Hepatocyte (in vitro differentiated cells): ENCODE measurements around the gene SDK1.

Experiments used
- EZH2 ChIP-seq: fragments of 200-600 bp; sonication (generic); IDR thresholded peaks from 2 replicates; pipeline ENCODE4 v1.6.1; 2016; ENCODE audit warnings: antibody characterized with exemption, mild to moderate bottlenecking, borderline replicate concordance
- EZH2phosphoT487 ChIP-seq: fragments of 200-600 bp; sonication (generic); IDR thresholded peaks from one replicate; pipeline ENCODE4 v1.6.1; 2018; ENCODE audit warnings: antibody characterized with exemption, mild to moderate bottlenecking, low read depth, moderate library complexity; ENCODE audit not compliant: unreplicated experiment, severe bottlenecking
- TF ChIP-seq, protein P1 (sequence below): fragments of 200-600 bp; sonication (generic); IDR thresholded peaks from 2 replicates; pipeline ENCODE4 v1.5.1; 2016; ENCODE audit warnings: antibody characterized with exemption, mild to moderate bottlenecking; ENCODE audit not compliant: poor library complexity

DNA sequence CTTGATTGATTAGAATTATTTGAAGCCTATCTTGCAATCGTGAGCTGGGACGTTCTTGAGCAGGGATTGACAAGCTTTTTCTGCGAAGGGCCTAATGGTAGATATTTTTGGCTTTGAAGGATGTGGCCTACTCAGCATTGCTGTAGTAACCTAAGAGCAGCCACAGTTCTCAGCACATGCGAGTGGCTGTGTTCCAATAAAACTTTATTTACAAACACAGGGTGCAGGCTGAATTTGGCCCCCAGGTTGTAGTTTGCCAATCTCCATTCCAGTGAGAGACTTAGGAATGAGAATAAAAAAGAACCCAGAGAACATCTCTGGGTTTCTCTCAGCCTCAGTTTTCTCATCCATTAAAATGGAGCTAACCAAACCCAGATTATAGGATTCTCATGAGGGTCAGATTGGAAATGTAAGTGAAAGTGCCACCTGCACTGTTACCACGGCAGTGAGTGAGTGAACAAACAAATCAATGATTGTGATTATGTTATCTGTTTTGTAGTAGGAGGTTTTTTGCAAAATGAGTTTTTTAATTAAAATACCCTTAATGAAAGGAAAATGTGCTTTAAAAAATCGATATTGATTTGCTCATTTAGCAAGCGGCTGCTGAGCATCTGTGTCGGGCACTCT lies 664.0 kb downstream of the SDK1 start:
- no peak for TF ChIP-seq EZH2
- TF ChIP-seq, protein P1, sequence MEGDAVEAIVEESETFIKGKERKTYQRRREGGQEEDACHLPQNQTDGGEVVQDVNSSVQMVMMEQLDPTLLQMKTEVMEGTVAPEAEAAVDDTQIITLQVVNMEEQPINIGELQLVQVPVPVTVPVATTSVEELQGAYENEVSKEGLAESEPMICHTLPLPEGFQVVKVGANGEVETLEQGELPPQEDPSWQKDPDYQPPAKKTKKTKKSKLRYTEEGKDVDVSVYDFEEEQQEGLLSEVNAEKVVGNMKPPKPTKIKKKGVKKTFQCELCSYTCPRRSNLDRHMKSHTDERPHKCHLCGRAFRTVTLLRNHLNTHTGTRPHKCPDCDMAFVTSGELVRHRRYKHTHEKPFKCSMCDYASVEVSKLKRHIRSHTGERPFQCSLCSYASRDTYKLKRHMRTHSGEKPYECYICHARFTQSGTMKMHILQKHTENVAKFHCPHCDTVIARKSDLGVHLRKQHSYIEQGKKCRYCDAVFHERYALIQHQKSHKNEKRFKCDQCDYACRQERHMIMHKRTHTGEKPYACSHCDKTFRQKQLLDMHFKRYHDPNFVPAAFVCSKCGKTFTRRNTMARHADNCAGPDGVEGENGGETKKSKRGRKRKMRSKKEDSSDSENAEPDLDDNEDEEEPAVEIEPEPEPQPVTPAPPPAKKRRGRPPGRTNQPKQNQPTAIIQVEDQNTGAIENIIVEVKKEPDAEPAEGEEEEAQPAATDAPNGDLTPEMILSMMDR: no peak
- TF ChIP-seq EZH2phosphoT487: no peak
